Measurements from ENCODE around the gene CADM2.

Gene CADM2

GRCh38 chr3:85252686-85253085 is 293.9 kb downstream of the CADM2 start:
- no peaks in the 10 kb centered on the region for H3K9me2 ChIP-seq (ENCODE audit: low read depth, low read length)
- H3K4me2 ChIP-seq (ENCODE audit: low read length) = no peak overlapping the region
- TF ChIP-seq, protein P1, sequence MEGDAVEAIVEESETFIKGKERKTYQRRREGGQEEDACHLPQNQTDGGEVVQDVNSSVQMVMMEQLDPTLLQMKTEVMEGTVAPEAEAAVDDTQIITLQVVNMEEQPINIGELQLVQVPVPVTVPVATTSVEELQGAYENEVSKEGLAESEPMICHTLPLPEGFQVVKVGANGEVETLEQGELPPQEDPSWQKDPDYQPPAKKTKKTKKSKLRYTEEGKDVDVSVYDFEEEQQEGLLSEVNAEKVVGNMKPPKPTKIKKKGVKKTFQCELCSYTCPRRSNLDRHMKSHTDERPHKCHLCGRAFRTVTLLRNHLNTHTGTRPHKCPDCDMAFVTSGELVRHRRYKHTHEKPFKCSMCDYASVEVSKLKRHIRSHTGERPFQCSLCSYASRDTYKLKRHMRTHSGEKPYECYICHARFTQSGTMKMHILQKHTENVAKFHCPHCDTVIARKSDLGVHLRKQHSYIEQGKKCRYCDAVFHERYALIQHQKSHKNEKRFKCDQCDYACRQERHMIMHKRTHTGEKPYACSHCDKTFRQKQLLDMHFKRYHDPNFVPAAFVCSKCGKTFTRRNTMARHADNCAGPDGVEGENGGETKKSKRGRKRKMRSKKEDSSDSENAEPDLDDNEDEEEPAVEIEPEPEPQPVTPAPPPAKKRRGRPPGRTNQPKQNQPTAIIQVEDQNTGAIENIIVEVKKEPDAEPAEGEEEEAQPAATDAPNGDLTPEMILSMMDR (IDR thresholded peaks at IDR 0.05; ENCODE audit: low read length) = no peak
- no peak for TF ChIP-seq EZH2 (IDR thresholded peaks at IDR 0.05; ENCODE audit: borderline replicate concordance, low read length)
- no peaks in the 10 kb centered on the region for H3K4me1 ChIP-seq (ENCODE audit: insufficient read depth, low read length, severe bottlenecking)
- no peak overlapping the region for H2AFZ ChIP-seq (ENCODE audit: low read length)
- H3K9me3 ChIP-seq (ENCODE audit: low read length) = no peaks in the 10 kb centered on the region
- H3K9ac ChIP-seq (ENCODE audit: low read length) = no peak overlapping the region
- H3K36me3 ChIP-seq (ENCODE audit: insufficient read depth, low read length) = no peaks in the 10 kb centered on the region
- no peak overlapping the region for H3K27ac ChIP-seq (ENCODE audit: low read depth, low read length, poor library complexity, severe bottlenecking)
- H3K79me2 ChIP-seq (ENCODE audit: insufficient read depth, low read length) = no peaks in the 10 kb centered on the region
- H3K27me3 ChIP-seq (ENCODE audit: insufficient read depth, low read length) = no peaks in the 10 kb centered on the region
- no peaks in the 10 kb centered on the region for H4K20me1 ChIP-seq (ENCODE audit: insufficient read depth, low read length)
- H3F3A ChIP-seq (ENCODE audit: insufficient read depth, low read length) = no peaks in the 10 kb centered on the region
- H3K4me3 ChIP-seq (ENCODE audit: low read depth, low read length, poor library complexity, severe bottlenecking) = no peak overlapping the region

DNA sequence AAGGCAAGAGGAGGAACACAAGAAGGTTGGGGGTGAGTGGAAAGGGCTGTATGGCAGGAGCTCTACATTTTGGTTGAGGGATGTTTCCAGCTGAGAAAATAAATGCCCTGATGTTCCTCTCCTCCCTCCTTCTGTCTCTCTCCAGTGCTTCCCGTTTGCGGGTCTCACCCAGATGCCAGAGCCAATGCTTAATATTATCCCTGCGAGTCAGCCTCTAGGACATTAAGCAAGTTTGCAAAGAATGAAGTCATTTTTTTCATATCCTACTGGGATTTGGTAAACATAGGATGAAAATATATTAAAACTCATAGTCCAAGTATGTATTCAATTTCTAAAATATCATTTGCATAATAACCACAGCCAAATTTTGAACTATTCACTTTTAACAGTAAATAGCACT is 295.9 kb downstream of the CADM2 start:
- no peaks in the 10 kb centered on the region for H3F3A ChIP-seq (ENCODE audit: insufficient read depth, low read length)
- H3K4me2 ChIP-seq (ENCODE audit: low read length) = no peak overlapping the region
- no peaks in the 10 kb centered on the region for H3K79me2 ChIP-seq (ENCODE audit: insufficient read depth, low read length)
- H3K4me1 ChIP-seq (ENCODE audit: insufficient read depth, low read length, severe bottlenecking) = no peaks in the 10 kb centered on the region
- H3K9ac ChIP-seq (ENCODE audit: low read length) = no peak overlapping the region
- no peak overlapping the region for H3K4me3 ChIP-seq (ENCODE audit: low read depth, low read length, poor library complexity, severe bottlenecking)
- H3K9me3 ChIP-seq (ENCODE audit: low read length) = no peaks in the 10 kb centered on the region
- TF ChIP-seq EZH2 (IDR thresholded peaks at IDR 0.05; ENCODE audit: borderline replicate concordance, low read length) = no peak
- TF ChIP-seq, protein P1 (IDR thresholded peaks at IDR 0.05; ENCODE audit: low read length) = no peak
- no peaks in the 10 kb centered on the region for H3K36me3 ChIP-seq (ENCODE audit: insufficient read depth, low read length)
- no peaks in the 10 kb centered on the region for H3K27me3 ChIP-seq (ENCODE audit: insufficient read depth, low read length)
- H4K20me1 ChIP-seq (ENCODE audit: insufficient read depth, low read length) = no peaks in the 10 kb centered on the region
- H2AFZ ChIP-seq (ENCODE audit: low read length) = no peak overlapping the region
- H3K27ac ChIP-seq (ENCODE audit: low read depth, low read length, poor library complexity, severe bottlenecking) = no peak overlapping the region
- H3K9me2 ChIP-seq (ENCODE audit: low read depth, low read length) = no peaks in the 10 kb centered on the region

GRCh38 chr3:85255949-85256348 is 297.2 kb downstream of the CADM2 start:
- Histone ChIP-seq H3K79me2 (ENCODE audit: insufficient read depth, low read length) (no peaks in the 10 kb centered on the region), H3F3A (ENCODE audit: insufficient read depth, low read length) (no peaks in the 10 kb centered on the region), H2AFZ (ENCODE audit: low read length) (no peak overlapping the region), H3K27me3 (ENCODE audit: insufficient read depth, low read length) (no peaks in the 10 kb centered on the region), H3K36me3 (ENCODE audit: insufficient read depth, low read length) (no peaks in the 10 kb centered on the region), H3K4me2 (ENCODE audit: low read length) (no peak overlapping the region), H3K9me2 (ENCODE audit: low read depth, low read length) (no peaks in the 10 kb centered on the region), H4K20me1 (ENCODE audit: insufficient read depth, low read length) (no peaks in the 10 kb centered on the region), H3K27ac (ENCODE audit: low read depth, low read length, poor library complexity, severe bottlenecking) (no peak overlapping the region), H3K4me1 (ENCODE audit: insufficient read depth, low read length, severe bottlenecking) (no peaks in the 10 kb centered on the region), H3K9me3 (ENCODE audit: low read length) (no peaks in the 10 kb centered on the region), H3K4me3 (ENCODE audit: low read depth, low read length, poor library complexity, severe bottlenecking) (no peak overlapping the region), H3K9ac (ENCODE audit: low read length) (no peak overlapping the region)
- TF ChIP-seq, protein P1 (IDR thresholded peaks at IDR 0.05; ENCODE audit: low read length) = no peak
- no peak for TF ChIP-seq EZH2 (IDR thresholded peaks at IDR 0.05; ENCODE audit: borderline replicate concordance, low read length)
